GM23338 (cell line): ENCODE data around the gene FOXP1. TPM values are rescaled to one million over a fixed set of nuclear protein-coding genes. Genes with fewer than 3 reads are reported as not detected.

Experiments
- ATAC-seq: fragments of 200-7000 bp; cut with Tn5 transposase; 3 replicates; pipeline ENCODE4 v1.9.1; 2020
- DNase-seq: peaks from one replicate; pipeline ENCODE4 v3.0.0-alpha.2; 2015; ENCODE audit warnings: low spot score
- H2AFZ ChIP-seq: fragments of 200-600 bp; sonication (generic); 2 replicates; pipeline ENCODE4 v1.8.0; 2016; ENCODE audit warnings: antibody characterized with exemption, mild to moderate bottlenecking, moderate library complexity
- H3F3A ChIP-seq: fragments of 200-600 bp; sonication (generic); replicated peaks from 2 replicates; pipeline ENCODE4 v1.8.0; 2017; ENCODE audit warnings: antibody characterized with exemption, mixed run types, low read depth
- H3K27ac ChIP-seq: fragments of 200-600 bp; sonication (generic); 2 replicates; pipeline ENCODE4 v1.6.1; 2016; ENCODE audit warnings: low read depth
- H3K27me3 ChIP-seq: fragments of 200-600 bp; sonication (generic); 2 replicates; pipeline ENCODE4 v1.8.0; 2016; ENCODE audit warnings: mild to moderate bottlenecking, mixed run types, moderate library complexity; ENCODE audit not compliant: insufficient read depth
- H3K36me3 ChIP-seq: fragments of 200-600 bp; sonication (generic); 2 replicates; pipeline ENCODE4 v1.8.0; 2016; ENCODE audit warnings: mild to moderate bottlenecking; ENCODE audit not compliant: insufficient read depth
- H3K4me1 ChIP-seq: fragments of 200-600 bp; sonication (generic); 2 replicates; pipeline ENCODE4 v1.8.0; 2016; ENCODE audit warnings: mild to moderate bottlenecking, moderate library complexity; ENCODE audit not compliant: insufficient read depth
- H3K4me2 ChIP-seq: fragments of 200-600 bp; sonication (generic); 2 replicates; pipeline ENCODE4 v1.7.1; 2017; ENCODE audit warnings: mixed run types
- H3K4me3 ChIP-seq: fragments of 200-600 bp; sonication (generic); 2 replicates; pipeline ENCODE4 v1.6.1; 2016; ENCODE audit warnings: mixed run types
- H3K79me2 ChIP-seq: fragments of 200-600 bp; sonication (generic); replicated peaks from 2 replicates; pipeline ENCODE4 v1.8.0; 2017; ENCODE audit warnings: mild to moderate bottlenecking; ENCODE audit not compliant: insufficient read depth
- H3K9me2 ChIP-seq: fragments of 200-600 bp; sonication (generic); 2 replicates; pipeline ENCODE4 v1.8.0; 2017; ENCODE audit not compliant: insufficient read depth
- H4K20me1 ChIP-seq: fragments of 200-600 bp; sonication (generic); replicated peaks from 2 replicates; pipeline ENCODE4 v1.8.0; 2017; ENCODE audit warnings: mild to moderate bottlenecking; ENCODE audit not compliant: insufficient read depth
- H3K27ac Mint-ChIP-seq: 2 replicates; pipeline ENCODE4 v1.8.0; 2020; ENCODE audit warnings: inconsistent platforms, mild to moderate bottlenecking, moderate library complexity, mixed read lengths
- H3K27me3 Mint-ChIP-seq: 3 replicates; pipeline ENCODE4 v1.8.0; 2022; ENCODE audit warnings: low read depth, mild to moderate bottlenecking, moderate library complexity, mixed read lengths, inconsistent platforms; ENCODE audit not compliant: insufficient read depth, poor library complexity
- H3K36me3 Mint-ChIP-seq: 3 replicates; pipeline ENCODE4 v1.8.0; 2021; ENCODE audit warnings: low read depth, mild to moderate bottlenecking, inconsistent platforms, moderate library complexity, mixed read lengths
- H3K4me1 Mint-ChIP-seq: 3 replicates; pipeline ENCODE4 v1.8.0; 2020; ENCODE audit warnings: mild to moderate bottlenecking, inconsistent platforms, mixed read lengths
- H3K4me3 Mint-ChIP-seq: 3 replicates; pipeline ENCODE4 v1.8.0; 2021; ENCODE audit warnings: moderate library complexity, mild to moderate bottlenecking, inconsistent platforms, mixed read lengths
- H3K9me3 Mint-ChIP-seq: 3 replicates; pipeline ENCODE4 v1.8.0; 2020; ENCODE audit warnings: moderate library complexity, mild to moderate bottlenecking, inconsistent platforms, mixed read lengths
- CREB1 ChIP-seq: fragments of 250-450 bp; sonication (Bioruptor Pico); IDR thresholded peaks from 2 replicates; pipeline ENCODE4 v1.5.0; 2020; ENCODE audit warnings: low read depth, mild to moderate bottlenecking, moderate library complexity
- EZH2 ChIP-seq: fragments of 200-600 bp; sonication (generic); IDR thresholded peaks from one replicate; pipeline ENCODE4 v1.8.0; 2017; ENCODE audit warnings: antibody characterized with exemption, mild to moderate bottlenecking, low read depth; ENCODE audit not compliant: unreplicated experiment
- EZH2phosphoT487 ChIP-seq: fragments of 200-600 bp; sonication (generic); IDR thresholded peaks from one replicate; pipeline ENCODE4 v1.8.1; 2018; ENCODE audit warnings: antibody characterized with exemption; ENCODE audit not compliant: unreplicated experiment
- JUNB ChIP-seq: IDR thresholded peaks from one replicate; pipeline ENCODE4 v1.6.1; 2016; ENCODE audit warnings: antibody characterized with exemption; ENCODE audit not compliant: unreplicated experiment
- NANOG ChIP-seq: IDR thresholded peaks from 2 replicates; pipeline ENCODE4 v1.6.1; 2016; ENCODE audit warnings: antibody characterized with exemption, borderline replicate concordance
- POLR2AphosphoS5 ChIP-seq: IDR thresholded peaks from 2 replicates; pipeline ENCODE4 v1.6.1; 2016; ENCODE audit warnings: antibody characterized with exemption, low read depth
- STAT1 ChIP-seq: IDR thresholded peaks from one replicate; pipeline ENCODE4 v1.6.1; 2016; ENCODE audit warnings: antibody characterized with exemption; ENCODE audit not compliant: unreplicated experiment
- ZNF114 ChIP-seq: fragments of 250-450 bp; sonication (Bioruptor Pico); IDR thresholded peaks from 2 replicates; pipeline ENCODE4 v1.5.0; 2020; ENCODE audit warnings: mild to moderate bottlenecking, moderate library complexity
- ZNF331 ChIP-seq: fragments of 250-450 bp; sonication (Bioruptor Pico); IDR thresholded peaks from 2 replicates; pipeline ENCODE4 v1.5.0; 2020; ENCODE audit warnings: low read depth, mild to moderate bottlenecking, moderate library complexity
- polyA plus RNA-seq: library from polyadenylated mRNA; unstranded; fragments of >200 nt; fragmentation: Nextera tagmentation; extraction: Ambion mirVana; gene quantifications from 2 replicates; pipeline ENCODE4 v1.2.1, GENCODE V29; 2016
- total RNA-seq: library from RNA; depleted of rRNA; stranded (reverse); fragments of >200 nt; shearing (Covaris generic); gene quantifications from 2 replicates; pipeline ENCODE4 v1.2.3, GENCODE V29; 2014
- TF ChIP-seq, protein P1 (sequence below): IDR thresholded peaks from one replicate; pipeline ENCODE4 v1.6.1; 2018; ENCODE audit warnings: antibody characterized with exemption; ENCODE audit not compliant: unreplicated experiment
- TF ChIP-seq, protein P2 (sequence below): fragments of 250-450 bp; sonication (Bioruptor Pico); IDR thresholded peaks from 2 replicates; pipeline ENCODE4 v1.5.0; 2020; ENCODE audit warnings: mild to moderate bottlenecking, moderate library complexity
- TF ChIP-seq, protein P3 (sequence below), 2 experiments: fragments of 200-600 bp in 1 of 2; sonication (generic) in 1 of 2; conservative IDR thresholded peaks; 2 replicates each; pipeline versions ENCODE4 v1.5.1 to v1.6.1; 2016 to 2017; ENCODE audit warnings: antibody characterized with exemption in 2 of 2, low read depth in 2 of 2, mild to moderate bottlenecking in 2 of 2, moderate library complexity in 1 of 2
- TF ChIP-seq, protein P4 (sequence below): IDR thresholded peaks from 2 replicates; pipeline ENCODE4 v1.6.1; 2016; ENCODE audit warnings: antibody characterized with exemption

Gene FOXP1
- total and polyA plus RNA-seq, 2 experiments from 2014 or later = 32.9 to 35.5 TPM

DNA sequence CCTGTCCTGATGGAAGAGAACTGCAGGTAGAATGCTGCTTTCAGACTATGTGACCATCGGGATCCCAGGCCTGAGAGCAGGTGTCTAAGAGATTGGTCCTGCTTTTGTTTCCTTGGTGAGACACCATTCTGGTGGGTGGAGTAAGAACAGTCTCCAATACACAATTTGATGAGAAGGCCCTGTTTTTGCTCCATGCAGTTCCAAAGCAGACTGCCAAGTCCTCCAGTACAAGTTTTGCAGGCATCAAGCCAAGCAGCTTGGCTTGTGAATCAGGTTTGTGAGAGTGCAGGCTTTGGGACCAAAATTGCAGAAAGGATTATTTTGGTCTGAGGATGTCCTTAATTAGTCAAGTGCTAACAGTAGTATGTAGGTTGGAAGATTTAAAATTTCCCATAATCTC lies 381.6 kb downstream of the FOXP1 start:
- no peaks in the 10 kb centered on the region for H4K20me1 ChIP-seq
- H3K27me3 ChIP-seq = no peaks in the 10 kb centered on the region
- TF ChIP-seq, protein P1, sequence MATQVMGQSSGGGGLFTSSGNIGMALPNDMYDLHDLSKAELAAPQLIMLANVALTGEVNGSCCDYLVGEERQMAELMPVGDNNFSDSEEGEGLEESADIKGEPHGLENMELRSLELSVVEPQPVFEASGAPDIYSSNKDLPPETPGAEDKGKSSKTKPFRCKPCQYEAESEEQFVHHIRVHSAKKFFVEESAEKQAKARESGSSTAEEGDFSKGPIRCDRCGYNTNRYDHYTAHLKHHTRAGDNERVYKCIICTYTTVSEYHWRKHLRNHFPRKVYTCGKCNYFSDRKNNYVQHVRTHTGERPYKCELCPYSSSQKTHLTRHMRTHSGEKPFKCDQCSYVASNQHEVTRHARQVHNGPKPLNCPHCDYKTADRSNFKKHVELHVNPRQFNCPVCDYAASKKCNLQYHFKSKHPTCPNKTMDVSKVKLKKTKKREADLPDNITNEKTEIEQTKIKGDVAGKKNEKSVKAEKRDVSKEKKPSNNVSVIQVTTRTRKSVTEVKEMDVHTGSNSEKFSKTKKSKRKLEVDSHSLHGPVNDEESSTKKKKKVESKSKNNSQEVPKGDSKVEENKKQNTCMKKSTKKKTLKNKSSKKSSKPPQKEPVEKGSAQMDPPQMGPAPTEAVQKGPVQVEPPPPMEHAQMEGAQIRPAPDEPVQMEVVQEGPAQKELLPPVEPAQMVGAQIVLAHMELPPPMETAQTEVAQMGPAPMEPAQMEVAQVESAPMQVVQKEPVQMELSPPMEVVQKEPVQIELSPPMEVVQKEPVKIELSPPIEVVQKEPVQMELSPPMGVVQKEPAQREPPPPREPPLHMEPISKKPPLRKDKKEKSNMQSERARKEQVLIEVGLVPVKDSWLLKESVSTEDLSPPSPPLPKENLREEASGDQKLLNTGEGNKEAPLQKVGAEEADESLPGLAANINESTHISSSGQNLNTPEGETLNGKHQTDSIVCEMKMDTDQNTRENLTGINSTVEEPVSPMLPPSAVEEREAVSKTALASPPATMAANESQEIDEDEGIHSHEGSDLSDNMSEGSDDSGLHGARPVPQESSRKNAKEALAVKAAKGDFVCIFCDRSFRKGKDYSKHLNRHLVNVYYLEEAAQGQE = no peak
- TF ChIP-seq CREB1 = no peak
- TF ChIP-seq, protein P2, sequence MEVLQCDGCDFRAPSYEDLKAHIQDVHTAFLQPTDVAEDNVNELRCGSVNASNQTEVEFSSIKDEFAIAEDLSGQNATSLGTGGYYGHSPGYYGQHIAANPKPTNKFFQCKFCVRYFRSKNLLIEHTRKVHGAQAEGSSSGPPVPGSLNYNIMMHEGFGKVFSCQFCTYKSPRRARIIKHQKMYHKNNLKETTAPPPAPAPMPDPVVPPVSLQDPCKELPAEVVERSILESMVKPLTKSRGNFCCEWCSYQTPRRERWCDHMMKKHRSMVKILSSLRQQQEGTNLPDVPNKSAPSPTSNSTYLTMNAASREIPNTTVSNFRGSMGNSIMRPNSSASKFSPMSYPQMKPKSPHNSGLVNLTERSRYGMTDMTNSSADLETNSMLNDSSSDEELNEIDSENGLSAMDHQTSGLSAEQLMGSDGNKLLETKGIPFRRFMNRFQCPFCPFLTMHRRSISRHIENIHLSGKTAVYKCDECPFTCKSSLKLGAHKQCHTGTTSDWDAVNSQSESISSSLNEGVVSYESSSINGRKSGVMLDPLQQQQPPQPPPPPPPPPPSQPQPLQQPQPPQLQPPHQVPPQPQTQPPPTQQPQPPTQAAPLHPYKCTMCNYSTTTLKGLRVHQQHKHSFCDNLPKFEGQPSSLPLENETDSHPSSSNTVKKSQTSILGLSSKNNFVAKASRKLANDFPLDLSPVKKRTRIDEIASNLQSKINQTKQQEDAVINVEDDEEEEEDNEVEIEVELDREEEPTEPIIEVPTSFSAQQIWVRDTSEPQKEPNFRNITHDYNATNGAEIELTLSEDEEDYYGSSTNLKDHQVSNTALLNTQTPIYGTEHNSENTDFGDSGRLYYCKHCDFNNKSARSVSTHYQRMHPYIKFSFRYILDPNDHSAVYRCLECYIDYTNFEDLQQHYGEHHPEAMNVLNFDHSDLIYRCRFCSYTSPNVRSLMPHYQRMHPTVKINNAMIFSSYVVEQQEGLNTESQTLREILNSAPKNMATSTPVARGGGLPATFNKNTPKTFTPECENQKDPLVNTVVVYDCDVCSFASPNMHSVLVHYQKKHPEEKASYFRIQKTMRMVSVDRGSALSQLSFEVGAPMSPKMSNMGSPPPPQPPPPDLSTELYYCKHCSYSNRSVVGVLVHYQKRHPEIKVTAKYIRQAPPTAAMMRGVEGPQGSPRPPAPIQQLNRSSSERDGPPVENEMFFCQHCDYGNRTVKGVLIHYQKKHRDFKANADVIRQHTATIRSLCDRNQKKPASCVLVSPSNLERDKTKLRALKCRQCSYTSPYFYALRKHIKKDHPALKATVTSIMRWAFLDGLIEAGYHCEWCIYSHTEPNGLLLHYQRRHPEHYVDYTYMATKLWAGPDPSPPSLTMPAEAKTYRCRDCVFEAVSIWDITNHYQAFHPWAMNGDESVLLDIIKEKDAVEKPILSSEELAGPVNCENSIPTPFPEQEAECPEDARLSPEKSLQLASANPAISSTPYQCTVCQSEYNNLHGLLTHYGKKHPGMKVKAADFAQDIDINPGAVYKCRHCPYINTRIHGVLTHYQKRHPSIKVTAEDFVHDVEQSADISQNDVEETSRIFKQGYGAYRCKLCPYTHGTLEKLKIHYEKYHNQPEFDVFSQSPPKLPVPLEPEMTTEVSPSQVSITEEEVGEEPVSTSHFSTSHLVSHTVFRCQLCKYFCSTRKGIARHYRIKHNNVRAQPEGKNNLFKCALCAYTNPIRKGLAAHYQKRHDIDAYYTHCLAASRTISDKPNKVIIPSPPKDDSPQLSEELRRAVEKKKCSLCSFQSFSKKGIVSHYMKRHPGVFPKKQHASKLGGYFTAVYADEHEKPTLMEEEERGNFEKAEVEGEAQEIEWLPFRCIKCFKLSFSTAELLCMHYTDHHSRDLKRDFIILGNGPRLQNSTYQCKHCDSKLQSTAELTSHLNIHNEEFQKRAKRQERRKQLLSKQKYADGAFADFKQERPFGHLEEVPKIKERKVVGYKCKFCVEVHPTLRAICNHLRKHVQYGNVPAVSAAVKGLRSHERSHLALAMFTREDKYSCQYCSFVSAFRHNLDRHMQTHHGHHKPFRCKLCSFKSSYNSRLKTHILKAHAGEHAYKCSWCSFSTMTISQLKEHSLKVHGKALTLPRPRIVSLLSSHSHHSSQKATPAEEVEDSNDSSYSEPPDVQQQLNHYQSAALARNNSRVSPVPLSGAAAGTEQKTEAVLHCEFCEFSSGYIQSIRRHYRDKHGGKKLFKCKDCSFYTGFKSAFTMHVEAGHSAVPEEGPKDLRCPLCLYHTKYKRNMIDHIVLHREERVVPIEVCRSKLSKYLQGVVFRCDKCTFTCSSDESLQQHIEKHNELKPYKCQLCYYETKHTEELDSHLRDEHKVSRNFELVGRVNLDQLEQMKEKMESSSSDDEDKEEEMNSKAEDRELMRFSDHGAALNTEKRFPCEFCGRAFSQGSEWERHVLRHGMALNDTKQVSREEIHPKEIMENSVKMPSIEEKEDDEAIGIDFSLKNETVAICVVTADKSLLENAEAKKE (CRISPR knock-in tag) = no peak
- no peak for TF ChIP-seq EZH2
- TF ChIP-seq ZNF331 (CRISPR knock-in tag) = no peak
- TF ChIP-seq NANOG = no peak
- no peak for TF ChIP-seq ZNF114 (CRISPR knock-in tag)
- no peak for TF ChIP-seq JUNB
- TF ChIP-seq, protein P3, sequence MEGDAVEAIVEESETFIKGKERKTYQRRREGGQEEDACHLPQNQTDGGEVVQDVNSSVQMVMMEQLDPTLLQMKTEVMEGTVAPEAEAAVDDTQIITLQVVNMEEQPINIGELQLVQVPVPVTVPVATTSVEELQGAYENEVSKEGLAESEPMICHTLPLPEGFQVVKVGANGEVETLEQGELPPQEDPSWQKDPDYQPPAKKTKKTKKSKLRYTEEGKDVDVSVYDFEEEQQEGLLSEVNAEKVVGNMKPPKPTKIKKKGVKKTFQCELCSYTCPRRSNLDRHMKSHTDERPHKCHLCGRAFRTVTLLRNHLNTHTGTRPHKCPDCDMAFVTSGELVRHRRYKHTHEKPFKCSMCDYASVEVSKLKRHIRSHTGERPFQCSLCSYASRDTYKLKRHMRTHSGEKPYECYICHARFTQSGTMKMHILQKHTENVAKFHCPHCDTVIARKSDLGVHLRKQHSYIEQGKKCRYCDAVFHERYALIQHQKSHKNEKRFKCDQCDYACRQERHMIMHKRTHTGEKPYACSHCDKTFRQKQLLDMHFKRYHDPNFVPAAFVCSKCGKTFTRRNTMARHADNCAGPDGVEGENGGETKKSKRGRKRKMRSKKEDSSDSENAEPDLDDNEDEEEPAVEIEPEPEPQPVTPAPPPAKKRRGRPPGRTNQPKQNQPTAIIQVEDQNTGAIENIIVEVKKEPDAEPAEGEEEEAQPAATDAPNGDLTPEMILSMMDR (conservative IDR thresholded peaks at IDR 0.05; ENCODE audit: low read depth in 2 of 2) = no peak
- TF ChIP-seq, protein P4, sequence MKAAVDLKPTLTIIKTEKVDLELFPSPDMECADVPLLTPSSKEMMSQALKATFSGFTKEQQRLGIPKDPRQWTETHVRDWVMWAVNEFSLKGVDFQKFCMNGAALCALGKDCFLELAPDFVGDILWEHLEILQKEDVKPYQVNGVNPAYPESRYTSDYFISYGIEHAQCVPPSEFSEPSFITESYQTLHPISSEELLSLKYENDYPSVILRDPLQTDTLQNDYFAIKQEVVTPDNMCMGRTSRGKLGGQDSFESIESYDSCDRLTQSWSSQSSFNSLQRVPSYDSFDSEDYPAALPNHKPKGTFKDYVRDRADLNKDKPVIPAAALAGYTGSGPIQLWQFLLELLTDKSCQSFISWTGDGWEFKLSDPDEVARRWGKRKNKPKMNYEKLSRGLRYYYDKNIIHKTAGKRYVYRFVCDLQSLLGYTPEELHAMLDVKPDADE = no peak
- TF ChIP-seq STAT1 = no peak
- no peak for TF ChIP-seq POLR2AphosphoS5
- TF ChIP-seq EZH2phosphoT487 = no peak
- no peak for ATAC-seq
- no peaks in the 10 kb centered on the region for H3K36me3 Mint-ChIP-seq
- H3K27ac ChIP-seq = no peak overlapping the region
- no peak overlapping the region for H3K4me3 ChIP-seq
- no peak overlapping the region for H3K27ac Mint-ChIP-seq
- H3K9me2 ChIP-seq = no peaks in the 10 kb centered on the region
- peaks cover 47% of the 10 kb centered on the region for H3K4me1 Mint-ChIP-seq
- no peaks in the 10 kb centered on the region for H3K36me3 ChIP-seq
- no peak overlapping the region for H3K4me2 ChIP-seq
- H3F3A ChIP-seq = no peaks in the 10 kb centered on the region
- no peak overlapping the region for H3K4me3 Mint-ChIP-seq
- H3K79me2 ChIP-seq = peaks cover under 1% of the 10 kb centered on the region; the same call in 1 of the 2 replicates
- H2AFZ ChIP-seq = no peak overlapping the region
- peaks cover 4% of the 10 kb centered on the region for H3K27me3 Mint-ChIP-seq
- DNase-seq = peak; percentile 43
- no peaks in the 10 kb centered on the region for H3K9me3 Mint-ChIP-seq
- H3K4me1 ChIP-seq = peaks cover 4% of the 10 kb centered on the region; the same call in 1 of the 2 replicates
